ENCODE data around the gene PLLP. TPM values are rescaled to one million over a fixed set of nuclear protein-coding genes. Genes with fewer than 3 reads are reported as not detected.

Gene PLLP
- total RNA-seq, 1 donor from 2014 or later, result 104 TPM

DNA sequence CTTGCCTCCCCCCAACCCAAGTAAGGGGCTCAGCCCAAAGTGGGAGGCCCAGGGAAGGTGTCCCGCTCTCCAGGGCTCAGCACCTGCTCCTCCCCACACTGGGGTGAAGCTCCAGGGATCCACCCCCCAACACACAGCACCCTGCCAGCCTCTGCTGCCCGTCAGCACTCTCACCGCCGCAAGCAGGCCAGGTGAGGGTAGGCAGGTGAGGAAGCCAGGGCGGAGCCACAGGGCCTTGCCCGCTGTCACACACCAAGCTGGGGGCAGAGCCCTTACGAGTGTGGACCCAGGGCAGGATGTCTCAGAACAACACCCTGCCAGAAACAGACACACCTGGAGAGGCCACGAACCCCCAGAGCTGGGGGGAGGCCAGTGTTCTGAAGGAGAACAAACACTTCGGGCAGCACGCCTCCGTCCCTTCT, 19.5 kb downstream of the PLLP start:
- ATAC-seq (peak; percentile 88), DNase-seq (peak; percentile 92)
- Histone ChIP-seq H3K27me3 (no peaks in the 10 kb centered on the region), H3K27ac (peak overlapping the region; percentile 86), H3K9me3 (no peaks in the 10 kb centered on the region), H3K36me3 (no peaks in the 10 kb centered on the region), H3K4me1 (peaks cover 52% of the 10 kb centered on the region), H3K4me3 (no peak overlapping the region)
- intact Hi-C loops (cut with DNase I), result no loop called here
- TF ChIP-seq, protein P1, sequence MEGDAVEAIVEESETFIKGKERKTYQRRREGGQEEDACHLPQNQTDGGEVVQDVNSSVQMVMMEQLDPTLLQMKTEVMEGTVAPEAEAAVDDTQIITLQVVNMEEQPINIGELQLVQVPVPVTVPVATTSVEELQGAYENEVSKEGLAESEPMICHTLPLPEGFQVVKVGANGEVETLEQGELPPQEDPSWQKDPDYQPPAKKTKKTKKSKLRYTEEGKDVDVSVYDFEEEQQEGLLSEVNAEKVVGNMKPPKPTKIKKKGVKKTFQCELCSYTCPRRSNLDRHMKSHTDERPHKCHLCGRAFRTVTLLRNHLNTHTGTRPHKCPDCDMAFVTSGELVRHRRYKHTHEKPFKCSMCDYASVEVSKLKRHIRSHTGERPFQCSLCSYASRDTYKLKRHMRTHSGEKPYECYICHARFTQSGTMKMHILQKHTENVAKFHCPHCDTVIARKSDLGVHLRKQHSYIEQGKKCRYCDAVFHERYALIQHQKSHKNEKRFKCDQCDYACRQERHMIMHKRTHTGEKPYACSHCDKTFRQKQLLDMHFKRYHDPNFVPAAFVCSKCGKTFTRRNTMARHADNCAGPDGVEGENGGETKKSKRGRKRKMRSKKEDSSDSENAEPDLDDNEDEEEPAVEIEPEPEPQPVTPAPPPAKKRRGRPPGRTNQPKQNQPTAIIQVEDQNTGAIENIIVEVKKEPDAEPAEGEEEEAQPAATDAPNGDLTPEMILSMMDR (IDR thresholded peaks at IDR 0.05), result no peak

DNA sequence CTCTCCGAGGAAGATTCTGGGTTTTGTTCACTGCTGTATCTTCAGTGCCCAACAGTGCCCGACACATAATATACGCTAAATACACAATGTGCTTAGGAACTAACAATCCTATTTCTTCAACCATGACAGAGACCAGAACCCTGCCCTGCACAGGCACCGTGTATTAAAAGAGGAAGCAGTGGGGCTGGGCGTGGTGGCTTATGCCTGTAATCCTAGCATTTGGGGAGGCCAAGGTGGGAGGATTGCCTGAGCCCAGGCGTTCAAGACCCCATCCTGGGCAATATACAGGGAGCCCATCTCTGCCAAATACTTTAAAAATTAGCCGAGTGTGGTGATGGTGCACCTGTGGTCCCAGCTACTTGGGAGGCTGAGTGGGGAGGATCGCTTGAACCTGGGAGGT, 20.1 kb downstream of the PLLP start:
- Histone ChIP-seq H3K4me1 (peaks cover 53% of the 10 kb centered on the region), H3K36me3 (no peaks in the 10 kb centered on the region), H3K27me3 (no peaks in the 10 kb centered on the region), H3K9me3 (no peaks in the 10 kb centered on the region), H3K27ac (peak overlapping the region; percentile 86), H3K4me3 (no peak overlapping the region)
- TF ChIP-seq, protein P1 (IDR thresholded peaks at IDR 0.05), result no peak
- intact Hi-C loops (cut with DNase I), result no loop called here
- ATAC-seq (no peak), DNase-seq (peak; percentile 45)

DNA sequence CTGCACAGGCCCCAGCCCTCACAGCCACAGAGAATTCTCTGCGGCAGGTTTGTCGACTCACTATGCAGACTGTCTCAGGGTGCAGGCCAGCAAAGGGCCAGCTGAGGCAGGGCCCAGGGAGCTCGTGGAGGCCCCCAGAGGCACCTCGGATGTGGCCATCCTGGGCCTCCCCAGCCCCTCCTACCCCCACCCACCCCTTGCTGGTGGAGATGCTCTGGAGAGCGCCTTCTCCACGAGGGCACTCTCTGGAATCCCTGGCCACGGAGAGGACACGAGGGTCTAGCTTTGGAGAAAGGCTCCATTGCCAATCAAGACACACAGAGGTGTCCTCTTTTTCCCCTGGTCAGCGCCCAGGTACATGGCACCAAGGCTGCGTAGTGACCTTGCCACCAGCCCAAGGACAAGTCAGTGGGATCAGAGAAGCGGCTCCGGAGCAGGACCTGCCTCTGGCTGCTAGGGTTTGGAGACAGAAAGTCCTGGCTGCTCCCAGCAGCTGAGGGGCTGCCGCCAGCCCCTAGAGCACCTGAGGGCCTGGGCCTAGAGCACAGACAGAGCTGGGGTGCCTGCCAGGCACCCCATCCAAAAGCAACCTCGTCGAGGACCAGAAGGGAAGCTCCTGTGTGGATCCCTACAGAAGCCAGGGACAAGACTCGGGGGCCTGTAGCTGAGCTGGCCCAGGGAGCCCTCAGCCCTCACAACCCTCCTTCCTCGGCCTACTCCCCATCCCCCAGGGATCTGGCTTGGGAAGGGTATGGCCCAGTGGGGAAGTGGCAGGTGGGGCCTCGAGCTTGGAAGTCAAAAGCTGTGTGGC, 20.7 kb downstream of the PLLP start:
- TF ChIP-seq, protein P1 (IDR thresholded peaks at IDR 0.05), result no peak
- intact Hi-C loops (cut with DNase I), result no loop called here
- ATAC-seq, result no peak
- no peak overlapping the region for H3K4me3 ChIP-seq
- H3K9me3 ChIP-seq, result no peaks in the 10 kb centered on the region
- H3K4me1 ChIP-seq, result peaks cover 47% of the 10 kb centered on the region
- H3K36me3 ChIP-seq, result no peaks in the 10 kb centered on the region
- H3K27me3 ChIP-seq, result no peaks in the 10 kb centered on the region
- DNase-seq, result peak; percentile 59
- H3K27ac ChIP-seq, result peak overlapping the region; percentile 86

DNA sequence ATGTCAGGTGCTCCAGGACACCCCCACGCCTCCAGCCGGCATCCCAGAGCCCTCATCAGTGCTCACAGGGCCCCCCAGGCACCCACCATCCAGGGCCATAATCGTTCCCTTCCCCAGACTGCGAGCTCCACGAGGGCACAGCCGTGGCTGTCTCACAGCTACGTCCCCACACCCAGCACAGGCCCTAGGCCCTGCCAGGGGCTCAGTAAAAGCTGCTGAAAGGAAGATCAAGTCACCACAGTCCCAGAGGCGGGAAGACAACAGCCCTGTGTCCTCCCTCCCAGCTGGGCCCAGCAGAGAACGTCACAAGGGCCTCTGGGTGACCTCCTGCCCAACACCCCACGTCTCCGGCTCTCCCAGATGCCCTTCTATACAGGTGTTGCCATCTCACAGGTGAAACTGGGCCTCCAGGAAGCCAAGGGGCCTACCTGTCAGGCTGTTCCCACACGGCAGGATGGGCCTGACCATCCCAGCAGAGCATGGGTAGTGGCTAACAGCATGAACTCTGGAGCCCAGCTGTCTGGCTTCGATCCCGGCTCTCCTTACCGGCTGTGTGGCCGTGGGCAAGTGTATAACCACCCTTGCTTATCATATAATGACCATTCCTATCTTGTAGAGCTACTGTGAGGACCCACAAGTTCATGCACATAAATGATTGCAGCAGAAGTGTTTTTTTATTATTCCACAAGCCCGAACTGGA, 21.5 kb downstream of the PLLP start:
- Histone ChIP-seq H3K27me3 (no peaks in the 10 kb centered on the region), H3K9me3 (no peaks in the 10 kb centered on the region), H3K27ac (peak overlapping the region; percentile 24), H3K4me3 (no peak overlapping the region), H3K36me3 (no peaks in the 10 kb centered on the region), H3K4me1 (peaks cover 42% of the 10 kb centered on the region)
- TF ChIP-seq, protein P1 (IDR thresholded peaks at IDR 0.05), result no peak
- DNase-seq (peak; percentile 61), ATAC-seq (no peak)
- intact Hi-C loops (cut with DNase I), result no loop called here

DNA sequence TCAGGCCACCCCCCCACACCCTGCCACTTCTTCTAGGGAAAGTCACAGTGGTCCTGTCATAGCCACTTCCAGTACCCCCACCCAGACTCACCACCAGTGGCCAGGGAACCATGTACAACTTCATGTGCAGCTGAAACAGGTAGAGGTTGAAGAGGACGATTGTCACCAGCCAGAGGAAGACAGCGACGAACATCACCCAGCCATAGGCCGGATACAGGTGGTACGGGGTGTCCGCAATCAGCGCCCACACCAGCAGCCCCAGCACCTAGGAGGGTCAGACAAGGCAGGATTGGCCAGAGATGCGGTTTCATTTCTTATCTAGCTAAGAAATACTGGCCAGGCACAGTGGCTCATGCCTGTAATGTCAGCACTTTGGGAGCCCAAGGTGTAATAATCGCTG, 22.7 kb downstream of the PLLP start:
- H3K4me1 ChIP-seq, result peaks cover 34% of the 10 kb centered on the region
- no peaks in the 10 kb centered on the region for H3K27me3 ChIP-seq
- peaks cover 11% of the 10 kb centered on the region for H3K36me3 ChIP-seq
- TF ChIP-seq, protein P1 (IDR thresholded peaks at IDR 0.05), result no peak
- no peak overlapping the region for H3K27ac ChIP-seq
- H3K4me3 ChIP-seq, result no peak overlapping the region
- ATAC-seq (no peak), DNase-seq (peak; percentile 33)
- no peaks in the 10 kb centered on the region for H3K9me3 ChIP-seq
- intact Hi-C loops (cut with DNase I), result no loop called here
